GM23338 (cell line): ENCODE data around the gene TPSAB1. TPM values are rescaled to one million over a fixed set of nuclear protein-coding genes. Genes with fewer than 3 reads are reported as not detected.

Experiments used
- ATAC-seq: fragments of 200-7000 bp; cut with Tn5 transposase; 3 replicates; pipeline ENCODE4 v1.9.1; 2020
- DNase-seq: peaks from one replicate; pipeline ENCODE4 v3.0.0-alpha.2; 2015; ENCODE audit warnings: low spot score
- H2AFZ ChIP-seq: fragments of 200-600 bp; sonication (generic); 2 replicates; pipeline ENCODE4 v1.8.0; 2016; ENCODE audit warnings: antibody characterized with exemption, mild to moderate bottlenecking, moderate library complexity
- H3F3A ChIP-seq: fragments of 200-600 bp; sonication (generic); replicated peaks from 2 replicates; pipeline ENCODE4 v1.8.0; 2017; ENCODE audit warnings: antibody characterized with exemption, mixed run types, low read depth
- H3K27ac ChIP-seq: fragments of 200-600 bp; sonication (generic); 2 replicates; pipeline ENCODE4 v1.6.1; 2016; ENCODE audit warnings: low read depth
- H3K27me3 ChIP-seq: fragments of 200-600 bp; sonication (generic); 2 replicates; pipeline ENCODE4 v1.8.0; 2016; ENCODE audit warnings: mild to moderate bottlenecking, mixed run types, moderate library complexity; ENCODE audit not compliant: insufficient read depth
- H3K36me3 ChIP-seq: fragments of 200-600 bp; sonication (generic); 2 replicates; pipeline ENCODE4 v1.8.0; 2016; ENCODE audit warnings: mild to moderate bottlenecking; ENCODE audit not compliant: insufficient read depth
- H3K4me1 ChIP-seq: fragments of 200-600 bp; sonication (generic); 2 replicates; pipeline ENCODE4 v1.8.0; 2016; ENCODE audit warnings: mild to moderate bottlenecking, moderate library complexity; ENCODE audit not compliant: insufficient read depth
- H3K4me2 ChIP-seq: fragments of 200-600 bp; sonication (generic); 2 replicates; pipeline ENCODE4 v1.7.1; 2017; ENCODE audit warnings: mixed run types
- H3K4me3 ChIP-seq: fragments of 200-600 bp; sonication (generic); 2 replicates; pipeline ENCODE4 v1.6.1; 2016; ENCODE audit warnings: mixed run types
- H3K79me2 ChIP-seq: fragments of 200-600 bp; sonication (generic); replicated peaks from 2 replicates; pipeline ENCODE4 v1.8.0; 2017; ENCODE audit warnings: mild to moderate bottlenecking; ENCODE audit not compliant: insufficient read depth
- H3K9me2 ChIP-seq: fragments of 200-600 bp; sonication (generic); 2 replicates; pipeline ENCODE4 v1.8.0; 2017; ENCODE audit not compliant: insufficient read depth
- H4K20me1 ChIP-seq: fragments of 200-600 bp; sonication (generic); replicated peaks from 2 replicates; pipeline ENCODE4 v1.8.0; 2017; ENCODE audit warnings: mild to moderate bottlenecking; ENCODE audit not compliant: insufficient read depth
- H3K27ac Mint-ChIP-seq: 2 replicates; pipeline ENCODE4 v1.8.0; 2020; ENCODE audit warnings: inconsistent platforms, mild to moderate bottlenecking, moderate library complexity, mixed read lengths
- H3K27me3 Mint-ChIP-seq: 3 replicates; pipeline ENCODE4 v1.8.0; 2022; ENCODE audit warnings: low read depth, mild to moderate bottlenecking, moderate library complexity, mixed read lengths, inconsistent platforms; ENCODE audit not compliant: insufficient read depth, poor library complexity
- H3K36me3 Mint-ChIP-seq: 3 replicates; pipeline ENCODE4 v1.8.0; 2021; ENCODE audit warnings: low read depth, mild to moderate bottlenecking, inconsistent platforms, moderate library complexity, mixed read lengths
- H3K4me1 Mint-ChIP-seq: 3 replicates; pipeline ENCODE4 v1.8.0; 2020; ENCODE audit warnings: mild to moderate bottlenecking, inconsistent platforms, mixed read lengths
- H3K4me3 Mint-ChIP-seq: 3 replicates; pipeline ENCODE4 v1.8.0; 2021; ENCODE audit warnings: moderate library complexity, mild to moderate bottlenecking, inconsistent platforms, mixed read lengths
- H3K9me3 Mint-ChIP-seq: 3 replicates; pipeline ENCODE4 v1.8.0; 2020; ENCODE audit warnings: moderate library complexity, mild to moderate bottlenecking, inconsistent platforms, mixed read lengths
- EZH2 ChIP-seq: fragments of 200-600 bp; sonication (generic); IDR thresholded peaks from one replicate; pipeline ENCODE4 v1.8.0; 2017; ENCODE audit warnings: antibody characterized with exemption, mild to moderate bottlenecking, low read depth; ENCODE audit not compliant: unreplicated experiment
- EZH2phosphoT487 ChIP-seq: fragments of 200-600 bp; sonication (generic); IDR thresholded peaks from one replicate; pipeline ENCODE4 v1.8.1; 2018; ENCODE audit warnings: antibody characterized with exemption; ENCODE audit not compliant: unreplicated experiment
- STAT1 ChIP-seq: IDR thresholded peaks from one replicate; pipeline ENCODE4 v1.6.1; 2016; ENCODE audit warnings: antibody characterized with exemption; ENCODE audit not compliant: unreplicated experiment
- ZNF114 ChIP-seq: fragments of 250-450 bp; sonication (Bioruptor Pico); IDR thresholded peaks from 2 replicates; pipeline ENCODE4 v1.5.0; 2020; ENCODE audit warnings: mild to moderate bottlenecking, moderate library complexity
- polyA plus RNA-seq: library from polyadenylated mRNA; unstranded; fragments of >200 nt; fragmentation: Nextera tagmentation; extraction: Ambion mirVana; gene quantifications from 2 replicates; pipeline ENCODE4 v1.2.1, GENCODE V29; 2016
- total RNA-seq: library from RNA; depleted of rRNA; stranded (reverse); fragments of >200 nt; shearing (Covaris generic); gene quantifications from 2 replicates; pipeline ENCODE4 v1.2.3, GENCODE V29; 2014
- TF ChIP-seq, protein P1 (sequence below): IDR thresholded peaks from 2 replicates; pipeline ENCODE4 v1.6.1; 2016; ENCODE audit warnings: antibody characterized with exemption
- TF ChIP-seq, protein P2 (sequence below), 2 experiments: fragments of 200-600 bp in 1 of 2; sonication (generic) in 1 of 2; conservative IDR thresholded peaks; 2 replicates each; pipeline versions ENCODE4 v1.5.1 to v1.6.1; 2016 to 2017; ENCODE audit warnings: antibody characterized with exemption in 2 of 2, low read depth in 2 of 2, mild to moderate bottlenecking in 2 of 2, moderate library complexity in 1 of 2
- TF ChIP-seq, protein P3 (sequence below): fragments of 250-450 bp; sonication (Bioruptor Pico); IDR thresholded peaks from 2 replicates; pipeline ENCODE4 v1.5.0; 2020; ENCODE audit warnings: mild to moderate bottlenecking, moderate library complexity

Gene TPSAB1
- total and polyA plus RNA-seq, 2 experiments from 2014 or later, result not detected

DNA sequence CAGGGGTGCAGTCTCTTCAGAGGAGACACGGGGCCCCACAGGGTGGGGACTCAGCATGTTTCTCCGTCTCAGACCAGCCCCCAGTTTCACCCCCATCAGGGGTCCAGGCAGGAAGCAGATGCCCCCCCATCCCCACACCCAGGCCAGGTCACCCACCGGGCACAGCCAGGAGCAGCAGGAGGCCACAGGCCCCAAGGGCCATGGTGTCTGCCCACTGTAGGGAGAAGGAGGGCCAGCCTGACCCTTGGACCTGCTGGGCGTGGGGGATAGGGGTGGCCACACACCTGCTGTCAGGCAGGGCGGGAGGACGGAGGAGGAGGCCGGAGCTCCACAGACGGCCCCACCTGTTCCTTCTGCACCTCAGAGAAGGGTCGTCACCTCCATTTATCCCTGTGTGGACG lies 15.5 kb upstream of the TPSAB1 start, which contains the start of gene TPSG1:
Gene TPSG1, minus strand, starts transcription at position 218 of the 401 bp plus-strand sequence. Its CDS starts 16 bp downstream, at position 202.
- DNase-seq, result no peak
- H2AFZ ChIP-seq, result no peak within 1 kb of the TSS
- H3K4me3 Mint-ChIP-seq, result no peak within 1 kb of the TSS

More for the DNA sequence above, 15.5 kb upstream of the TPSAB1 start, which contains the start of gene TPSG1:
- Histone ChIP-seq H3K36me3 (no peaks in the 10 kb centered on the region), H3K9me2 (no peaks in the 10 kb centered on the region), H3K79me2 (no peaks in the 10 kb centered on the region), H3K27ac (no peak within 1 kb of the TSS), H3F3A (no peaks in the 10 kb centered on the region), H3K4me3 (no peak within 1 kb of the TSS), H3K4me2 (no peak within 1 kb of the TSS), H3K4me1 (no peaks in the 10 kb centered on the region), H4K20me1 (no peaks in the 10 kb centered on the region; the same call in 1 of the 2 replicates), H3K27me3 (no peaks in the 10 kb centered on the region)
- TF ChIP-seq EZH2 (no peak), ZNF114 (CRISPR knock-in tag) (no peak), STAT1 (no peak), EZH2phosphoT487 (no peak)
- TF ChIP-seq, protein P1, sequence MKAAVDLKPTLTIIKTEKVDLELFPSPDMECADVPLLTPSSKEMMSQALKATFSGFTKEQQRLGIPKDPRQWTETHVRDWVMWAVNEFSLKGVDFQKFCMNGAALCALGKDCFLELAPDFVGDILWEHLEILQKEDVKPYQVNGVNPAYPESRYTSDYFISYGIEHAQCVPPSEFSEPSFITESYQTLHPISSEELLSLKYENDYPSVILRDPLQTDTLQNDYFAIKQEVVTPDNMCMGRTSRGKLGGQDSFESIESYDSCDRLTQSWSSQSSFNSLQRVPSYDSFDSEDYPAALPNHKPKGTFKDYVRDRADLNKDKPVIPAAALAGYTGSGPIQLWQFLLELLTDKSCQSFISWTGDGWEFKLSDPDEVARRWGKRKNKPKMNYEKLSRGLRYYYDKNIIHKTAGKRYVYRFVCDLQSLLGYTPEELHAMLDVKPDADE, result no peak
- TF ChIP-seq, protein P2, sequence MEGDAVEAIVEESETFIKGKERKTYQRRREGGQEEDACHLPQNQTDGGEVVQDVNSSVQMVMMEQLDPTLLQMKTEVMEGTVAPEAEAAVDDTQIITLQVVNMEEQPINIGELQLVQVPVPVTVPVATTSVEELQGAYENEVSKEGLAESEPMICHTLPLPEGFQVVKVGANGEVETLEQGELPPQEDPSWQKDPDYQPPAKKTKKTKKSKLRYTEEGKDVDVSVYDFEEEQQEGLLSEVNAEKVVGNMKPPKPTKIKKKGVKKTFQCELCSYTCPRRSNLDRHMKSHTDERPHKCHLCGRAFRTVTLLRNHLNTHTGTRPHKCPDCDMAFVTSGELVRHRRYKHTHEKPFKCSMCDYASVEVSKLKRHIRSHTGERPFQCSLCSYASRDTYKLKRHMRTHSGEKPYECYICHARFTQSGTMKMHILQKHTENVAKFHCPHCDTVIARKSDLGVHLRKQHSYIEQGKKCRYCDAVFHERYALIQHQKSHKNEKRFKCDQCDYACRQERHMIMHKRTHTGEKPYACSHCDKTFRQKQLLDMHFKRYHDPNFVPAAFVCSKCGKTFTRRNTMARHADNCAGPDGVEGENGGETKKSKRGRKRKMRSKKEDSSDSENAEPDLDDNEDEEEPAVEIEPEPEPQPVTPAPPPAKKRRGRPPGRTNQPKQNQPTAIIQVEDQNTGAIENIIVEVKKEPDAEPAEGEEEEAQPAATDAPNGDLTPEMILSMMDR (conservative IDR thresholded peaks at IDR 0.05; ENCODE audit: low read depth in 2 of 2), result no peak
- TF ChIP-seq, protein P3, sequence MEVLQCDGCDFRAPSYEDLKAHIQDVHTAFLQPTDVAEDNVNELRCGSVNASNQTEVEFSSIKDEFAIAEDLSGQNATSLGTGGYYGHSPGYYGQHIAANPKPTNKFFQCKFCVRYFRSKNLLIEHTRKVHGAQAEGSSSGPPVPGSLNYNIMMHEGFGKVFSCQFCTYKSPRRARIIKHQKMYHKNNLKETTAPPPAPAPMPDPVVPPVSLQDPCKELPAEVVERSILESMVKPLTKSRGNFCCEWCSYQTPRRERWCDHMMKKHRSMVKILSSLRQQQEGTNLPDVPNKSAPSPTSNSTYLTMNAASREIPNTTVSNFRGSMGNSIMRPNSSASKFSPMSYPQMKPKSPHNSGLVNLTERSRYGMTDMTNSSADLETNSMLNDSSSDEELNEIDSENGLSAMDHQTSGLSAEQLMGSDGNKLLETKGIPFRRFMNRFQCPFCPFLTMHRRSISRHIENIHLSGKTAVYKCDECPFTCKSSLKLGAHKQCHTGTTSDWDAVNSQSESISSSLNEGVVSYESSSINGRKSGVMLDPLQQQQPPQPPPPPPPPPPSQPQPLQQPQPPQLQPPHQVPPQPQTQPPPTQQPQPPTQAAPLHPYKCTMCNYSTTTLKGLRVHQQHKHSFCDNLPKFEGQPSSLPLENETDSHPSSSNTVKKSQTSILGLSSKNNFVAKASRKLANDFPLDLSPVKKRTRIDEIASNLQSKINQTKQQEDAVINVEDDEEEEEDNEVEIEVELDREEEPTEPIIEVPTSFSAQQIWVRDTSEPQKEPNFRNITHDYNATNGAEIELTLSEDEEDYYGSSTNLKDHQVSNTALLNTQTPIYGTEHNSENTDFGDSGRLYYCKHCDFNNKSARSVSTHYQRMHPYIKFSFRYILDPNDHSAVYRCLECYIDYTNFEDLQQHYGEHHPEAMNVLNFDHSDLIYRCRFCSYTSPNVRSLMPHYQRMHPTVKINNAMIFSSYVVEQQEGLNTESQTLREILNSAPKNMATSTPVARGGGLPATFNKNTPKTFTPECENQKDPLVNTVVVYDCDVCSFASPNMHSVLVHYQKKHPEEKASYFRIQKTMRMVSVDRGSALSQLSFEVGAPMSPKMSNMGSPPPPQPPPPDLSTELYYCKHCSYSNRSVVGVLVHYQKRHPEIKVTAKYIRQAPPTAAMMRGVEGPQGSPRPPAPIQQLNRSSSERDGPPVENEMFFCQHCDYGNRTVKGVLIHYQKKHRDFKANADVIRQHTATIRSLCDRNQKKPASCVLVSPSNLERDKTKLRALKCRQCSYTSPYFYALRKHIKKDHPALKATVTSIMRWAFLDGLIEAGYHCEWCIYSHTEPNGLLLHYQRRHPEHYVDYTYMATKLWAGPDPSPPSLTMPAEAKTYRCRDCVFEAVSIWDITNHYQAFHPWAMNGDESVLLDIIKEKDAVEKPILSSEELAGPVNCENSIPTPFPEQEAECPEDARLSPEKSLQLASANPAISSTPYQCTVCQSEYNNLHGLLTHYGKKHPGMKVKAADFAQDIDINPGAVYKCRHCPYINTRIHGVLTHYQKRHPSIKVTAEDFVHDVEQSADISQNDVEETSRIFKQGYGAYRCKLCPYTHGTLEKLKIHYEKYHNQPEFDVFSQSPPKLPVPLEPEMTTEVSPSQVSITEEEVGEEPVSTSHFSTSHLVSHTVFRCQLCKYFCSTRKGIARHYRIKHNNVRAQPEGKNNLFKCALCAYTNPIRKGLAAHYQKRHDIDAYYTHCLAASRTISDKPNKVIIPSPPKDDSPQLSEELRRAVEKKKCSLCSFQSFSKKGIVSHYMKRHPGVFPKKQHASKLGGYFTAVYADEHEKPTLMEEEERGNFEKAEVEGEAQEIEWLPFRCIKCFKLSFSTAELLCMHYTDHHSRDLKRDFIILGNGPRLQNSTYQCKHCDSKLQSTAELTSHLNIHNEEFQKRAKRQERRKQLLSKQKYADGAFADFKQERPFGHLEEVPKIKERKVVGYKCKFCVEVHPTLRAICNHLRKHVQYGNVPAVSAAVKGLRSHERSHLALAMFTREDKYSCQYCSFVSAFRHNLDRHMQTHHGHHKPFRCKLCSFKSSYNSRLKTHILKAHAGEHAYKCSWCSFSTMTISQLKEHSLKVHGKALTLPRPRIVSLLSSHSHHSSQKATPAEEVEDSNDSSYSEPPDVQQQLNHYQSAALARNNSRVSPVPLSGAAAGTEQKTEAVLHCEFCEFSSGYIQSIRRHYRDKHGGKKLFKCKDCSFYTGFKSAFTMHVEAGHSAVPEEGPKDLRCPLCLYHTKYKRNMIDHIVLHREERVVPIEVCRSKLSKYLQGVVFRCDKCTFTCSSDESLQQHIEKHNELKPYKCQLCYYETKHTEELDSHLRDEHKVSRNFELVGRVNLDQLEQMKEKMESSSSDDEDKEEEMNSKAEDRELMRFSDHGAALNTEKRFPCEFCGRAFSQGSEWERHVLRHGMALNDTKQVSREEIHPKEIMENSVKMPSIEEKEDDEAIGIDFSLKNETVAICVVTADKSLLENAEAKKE (CRISPR knock-in tag), result no peak
- Mint-ChIP-seq H3K27me3 (peaks cover 23% of the 10 kb centered on the region), H3K36me3 (no peaks in the 10 kb centered on the region; the same call in 2 of the 3 replicates), H3K9me3 (no peaks in the 10 kb centered on the region), H3K27ac (no peak within 1 kb of the TSS), H3K4me1 (no peaks in the 10 kb centered on the region)
- no peak for ATAC-seq
